GM23338 (cell line): ENCODE results near the gene UNC80. TPM values are rescaled to one million over a fixed set of nuclear protein-coding genes. Genes with fewer than 3 reads are reported as not detected.

ENCODE experiments used
- ATAC-seq: fragments of 200-7000 bp; cut with Tn5 transposase; 3 replicates; pipeline ENCODE4 v1.9.1; 2020
- DNase-seq: peaks from one replicate; pipeline ENCODE4 v3.0.0-alpha.2; 2015; ENCODE audit warnings: low spot score
- H2AFZ ChIP-seq: fragments of 200-600 bp; sonication (generic); 2 replicates; pipeline ENCODE4 v1.8.0; 2016; ENCODE audit warnings: antibody characterized with exemption, mild to moderate bottlenecking, moderate library complexity
- H3F3A ChIP-seq: fragments of 200-600 bp; sonication (generic); replicated peaks from 2 replicates; pipeline ENCODE4 v1.8.0; 2017; ENCODE audit warnings: antibody characterized with exemption, mixed run types, low read depth
- H3K27ac ChIP-seq: fragments of 200-600 bp; sonication (generic); 2 replicates; pipeline ENCODE4 v1.6.1; 2016; ENCODE audit warnings: low read depth
- H3K27me3 ChIP-seq: fragments of 200-600 bp; sonication (generic); 2 replicates; pipeline ENCODE4 v1.8.0; 2016; ENCODE audit warnings: mild to moderate bottlenecking, mixed run types, moderate library complexity; ENCODE audit not compliant: insufficient read depth
- H3K36me3 ChIP-seq: fragments of 200-600 bp; sonication (generic); 2 replicates; pipeline ENCODE4 v1.8.0; 2016; ENCODE audit warnings: mild to moderate bottlenecking; ENCODE audit not compliant: insufficient read depth
- H3K4me1 ChIP-seq: fragments of 200-600 bp; sonication (generic); 2 replicates; pipeline ENCODE4 v1.8.0; 2016; ENCODE audit warnings: mild to moderate bottlenecking, moderate library complexity; ENCODE audit not compliant: insufficient read depth
- H3K4me2 ChIP-seq: fragments of 200-600 bp; sonication (generic); 2 replicates; pipeline ENCODE4 v1.7.1; 2017; ENCODE audit warnings: mixed run types
- H3K4me3 ChIP-seq: fragments of 200-600 bp; sonication (generic); 2 replicates; pipeline ENCODE4 v1.6.1; 2016; ENCODE audit warnings: mixed run types
- H3K79me2 ChIP-seq: fragments of 200-600 bp; sonication (generic); replicated peaks from 2 replicates; pipeline ENCODE4 v1.8.0; 2017; ENCODE audit warnings: mild to moderate bottlenecking; ENCODE audit not compliant: insufficient read depth
- H3K9me2 ChIP-seq: fragments of 200-600 bp; sonication (generic); 2 replicates; pipeline ENCODE4 v1.8.0; 2017; ENCODE audit not compliant: insufficient read depth
- H4K20me1 ChIP-seq: fragments of 200-600 bp; sonication (generic); replicated peaks from 2 replicates; pipeline ENCODE4 v1.8.0; 2017; ENCODE audit warnings: mild to moderate bottlenecking; ENCODE audit not compliant: insufficient read depth
- H3K27ac Mint-ChIP-seq: 2 replicates; pipeline ENCODE4 v1.8.0; 2020; ENCODE audit warnings: inconsistent platforms, mild to moderate bottlenecking, moderate library complexity, mixed read lengths
- H3K27me3 Mint-ChIP-seq: 3 replicates; pipeline ENCODE4 v1.8.0; 2022; ENCODE audit warnings: low read depth, mild to moderate bottlenecking, moderate library complexity, mixed read lengths, inconsistent platforms; ENCODE audit not compliant: insufficient read depth, poor library complexity
- H3K36me3 Mint-ChIP-seq: 3 replicates; pipeline ENCODE4 v1.8.0; 2021; ENCODE audit warnings: low read depth, mild to moderate bottlenecking, inconsistent platforms, moderate library complexity, mixed read lengths
- H3K4me1 Mint-ChIP-seq: 3 replicates; pipeline ENCODE4 v1.8.0; 2020; ENCODE audit warnings: mild to moderate bottlenecking, inconsistent platforms, mixed read lengths
- H3K4me3 Mint-ChIP-seq: 3 replicates; pipeline ENCODE4 v1.8.0; 2021; ENCODE audit warnings: moderate library complexity, mild to moderate bottlenecking, inconsistent platforms, mixed read lengths
- H3K9me3 Mint-ChIP-seq: 3 replicates; pipeline ENCODE4 v1.8.0; 2020; ENCODE audit warnings: moderate library complexity, mild to moderate bottlenecking, inconsistent platforms, mixed read lengths
- CTCF ChIP-seq, 2 experiments: fragments of 200-600 bp in 1 of 2; sonication (generic) in 1 of 2; conservative IDR thresholded peaks; 2 replicates each; pipeline versions ENCODE4 v1.5.1 to v1.6.1; 2016 to 2017; ENCODE audit warnings: antibody characterized with exemption in 2 of 2, low read depth in 2 of 2, mild to moderate bottlenecking in 2 of 2, moderate library complexity in 1 of 2
- ETS1 ChIP-seq: IDR thresholded peaks from 2 replicates; pipeline ENCODE4 v1.6.1; 2016; ENCODE audit warnings: antibody characterized with exemption
- EZH2 ChIP-seq: fragments of 200-600 bp; sonication (generic); IDR thresholded peaks from one replicate; pipeline ENCODE4 v1.8.0; 2017; ENCODE audit warnings: antibody characterized with exemption, mild to moderate bottlenecking, low read depth; ENCODE audit not compliant: unreplicated experiment
- STAT1 ChIP-seq: IDR thresholded peaks from one replicate; pipeline ENCODE4 v1.6.1; 2016; ENCODE audit warnings: antibody characterized with exemption; ENCODE audit not compliant: unreplicated experiment
- ZNF114 ChIP-seq: fragments of 250-450 bp; sonication (Bioruptor Pico); IDR thresholded peaks from 2 replicates; pipeline ENCODE4 v1.5.0; 2020; ENCODE audit warnings: mild to moderate bottlenecking, moderate library complexity
- polyA plus RNA-seq: library from polyadenylated mRNA; unstranded; fragments of >200 nt; fragmentation: Nextera tagmentation; extraction: Ambion mirVana; gene quantifications from 2 replicates; pipeline ENCODE4 v1.2.1, GENCODE V29; 2016
- total RNA-seq: library from RNA; depleted of rRNA; stranded (reverse); fragments of >200 nt; shearing (Covaris generic); gene quantifications from 2 replicates; pipeline ENCODE4 v1.2.3, GENCODE V29; 2014
- TF ChIP-seq, protein P1 (sequence below): IDR thresholded peaks from one replicate; pipeline ENCODE4 v1.6.1; 2018; ENCODE audit warnings: antibody characterized with exemption; ENCODE audit not compliant: unreplicated experiment

The UNC80 gene
- total and polyA plus RNA-seq, 2 experiments from 2014 or later = 0.11 to 1.5 TPM

GRCh38 chr2:209901172-209901571, 129.5 kb downstream of the UNC80 start (continued):
- no peak for TF ChIP-seq ETS1
- no peak for TF ChIP-seq EZH2
- TF ChIP-seq ZNF114 (CRISPR knock-in tag) = no peak
- TF ChIP-seq, protein P1, sequence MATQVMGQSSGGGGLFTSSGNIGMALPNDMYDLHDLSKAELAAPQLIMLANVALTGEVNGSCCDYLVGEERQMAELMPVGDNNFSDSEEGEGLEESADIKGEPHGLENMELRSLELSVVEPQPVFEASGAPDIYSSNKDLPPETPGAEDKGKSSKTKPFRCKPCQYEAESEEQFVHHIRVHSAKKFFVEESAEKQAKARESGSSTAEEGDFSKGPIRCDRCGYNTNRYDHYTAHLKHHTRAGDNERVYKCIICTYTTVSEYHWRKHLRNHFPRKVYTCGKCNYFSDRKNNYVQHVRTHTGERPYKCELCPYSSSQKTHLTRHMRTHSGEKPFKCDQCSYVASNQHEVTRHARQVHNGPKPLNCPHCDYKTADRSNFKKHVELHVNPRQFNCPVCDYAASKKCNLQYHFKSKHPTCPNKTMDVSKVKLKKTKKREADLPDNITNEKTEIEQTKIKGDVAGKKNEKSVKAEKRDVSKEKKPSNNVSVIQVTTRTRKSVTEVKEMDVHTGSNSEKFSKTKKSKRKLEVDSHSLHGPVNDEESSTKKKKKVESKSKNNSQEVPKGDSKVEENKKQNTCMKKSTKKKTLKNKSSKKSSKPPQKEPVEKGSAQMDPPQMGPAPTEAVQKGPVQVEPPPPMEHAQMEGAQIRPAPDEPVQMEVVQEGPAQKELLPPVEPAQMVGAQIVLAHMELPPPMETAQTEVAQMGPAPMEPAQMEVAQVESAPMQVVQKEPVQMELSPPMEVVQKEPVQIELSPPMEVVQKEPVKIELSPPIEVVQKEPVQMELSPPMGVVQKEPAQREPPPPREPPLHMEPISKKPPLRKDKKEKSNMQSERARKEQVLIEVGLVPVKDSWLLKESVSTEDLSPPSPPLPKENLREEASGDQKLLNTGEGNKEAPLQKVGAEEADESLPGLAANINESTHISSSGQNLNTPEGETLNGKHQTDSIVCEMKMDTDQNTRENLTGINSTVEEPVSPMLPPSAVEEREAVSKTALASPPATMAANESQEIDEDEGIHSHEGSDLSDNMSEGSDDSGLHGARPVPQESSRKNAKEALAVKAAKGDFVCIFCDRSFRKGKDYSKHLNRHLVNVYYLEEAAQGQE = no peak

GRCh38 chr2:209905691-209906090, 134.1 kb downstream of the UNC80 start:
- Mint-ChIP-seq H3K36me3 (no peaks in the 10 kb centered on the region), H3K27ac (no peak overlapping the region), H3K9me3 (no peaks in the 10 kb centered on the region; the same call in 2 of the 3 replicates), H3K27me3 (no peaks in the 10 kb centered on the region), H3K4me1 (no peaks in the 10 kb centered on the region), H3K4me3 (no peak overlapping the region)
- DNase-seq (no peak), ATAC-seq (no peak)
- TF ChIP-seq, protein P1 = no peak
- TF ChIP-seq STAT1 = no peak
- no peak for TF ChIP-seq CTCF (conservative IDR thresholded peaks at IDR 0.05; ENCODE audit: low read depth in 2 of 2)
- Histone ChIP-seq H2AFZ (no peak overlapping the region), H3F3A (no peaks in the 10 kb centered on the region), H3K4me1 (no peaks in the 10 kb centered on the region), H3K36me3 (no peaks in the 10 kb centered on the region; the same call in 1 of the 2 replicates), H3K27me3 (no peaks in the 10 kb centered on the region), H3K4me2 (no peak overlapping the region), H3K4me3 (no peak overlapping the region), H3K9me2 (peaks cover 9% of the 10 kb centered on the region; the same call in 1 of the 2 replicates), H3K79me2 (no peaks in the 10 kb centered on the region), H4K20me1 (no peaks in the 10 kb centered on the region), H3K27ac (no peak overlapping the region)
